ENCODE data around the gene RFC5.
A peak's percentile ranks its signal among the peaks of the same experiment; 100 is the strongest.

- TF ChIP-seq CTCF (conservative IDR thresholded peaks at IDR 0.05; ENCODE audit: low read depth, low read length) (peak; percentile 78), EZH2phosphoT487 (IDR thresholded peaks at IDR 0.05; ENCODE audit: borderline replicate concordance, low read length) (no peak)
Observed at GRCh38 chr12:118034429-118035189, 18.1 kb downstream of the RFC5 start.

Data from PC-3 (cell line).